GM10248 (cell line): ENCODE results near the gene SLC25A48.
A peak's percentile ranks its signal among the peaks of the same experiment; 100 is the strongest.

Experiments
- CTCF ChIA-PET: fragments of 300-600 bp; sonication (Branson Sonifier 250); formaldehyde crosslinking; extraction: SDS; loops from one replicate; lab custom pipeline; 2021; ENCODE audit warnings: antibody characterized with exemption; lab: Yijun Ruan, JAX
- POLR2A ChIA-PET: fragments of 350-650 bp; sonication (Branson Sonifier 250); formaldehyde crosslinking; extraction: SDS; loops from one replicate; lab custom pipeline; 2020; ENCODE audit warnings: antibody characterized with exemption; lab: Yijun Ruan, JAX
- DNase-seq: peaks from one replicate; pipeline ENCODE4 v3.0.0; 2012; ENCODE audit errors: extremely low spot score
- CTCF ChIP-seq: IDR thresholded peaks from 2 replicates; pipeline ENCODE4 v1.5.1; 2012; ENCODE audit warnings: mild to moderate bottlenecking, low read depth; ENCODE audit errors: extremely low read depth, missing control alignments, control extremely low read depth

Gene SLC25A48

GRCh38 chr5:135834639-135835529 lies at the start of gene SLC25A48:
SLC25A48 (plus strand) TSS chr5:135834663; CDS start chr5:135834848, 185 bp downstream.
- ChIA-PET CTCF (interaction anchor here (0.8 to 1.5 kb wide), 4 partner anchors 8 to 274 kb away, joined by 3 read pairs; no protein-coding TSS in a partner anchor), POLR2A (no interaction called here)
- TF ChIP-seq CTCF = no peak

GRCh38 chr5:135800656-135801055 lies 33.8 kb upstream of the SLC25A48 start:
- ChIA-PET CTCF (no interaction called here), POLR2A (no interaction called here)
- TF ChIP-seq CTCF = no peak
- no peak for DNase-seq

More at GRCh38 chr5:135834639-135835529, at the start of gene SLC25A48:
- DNase-seq = peak; percentile 68

- CTCF ChIA-PET = no interaction called here
- no peak for TF ChIP-seq CTCF
- POLR2A ChIA-PET = no interaction called here
- DNase-seq = no peak
Observed at GRCh38 chr5:135810188-135810943, 24.1 kb upstream of the SLC25A48 start.

- TF ChIP-seq CTCF = no peak
- ChIA-PET CTCF (no interaction called here), POLR2A (no interaction called here)
- no peak for DNase-seq
Observed at GRCh38 chr5:135811007-135811406, 23.5 kb upstream of the SLC25A48 start.

- no peak for TF ChIP-seq CTCF
- ChIA-PET POLR2A (no interaction called here), CTCF (no interaction called here)
- no peak for DNase-seq
Observed at GRCh38 chr5:135813758-135814157, 20.7 kb upstream of the SLC25A48 start.

- ChIA-PET CTCF (no interaction called here), POLR2A (no interaction called here)
- TF ChIP-seq CTCF = no peak
- DNase-seq = no peak
Observed at GRCh38 chr5:135814316-135814715, 20.1 kb upstream of the SLC25A48 start.
